HepG2 (cell line): ENCODE measurements around the gene LIME1. TPM values are rescaled to one million over a fixed set of nuclear protein-coding genes. Genes with fewer than 3 reads are reported as not detected.

Experiments
- BORCS8-MEF2B ChIP-seq: sonication (generic); formaldehyde crosslinking; IDR thresholded peaks from 2 replicates; pipeline ENCODE4 v1.8.0; 2022; ENCODE audit warnings: mild to moderate bottlenecking, missing genetic modification reagents
- DR1 ChIP-seq: sonication (generic); formaldehyde crosslinking; IDR thresholded peaks from 2 replicates; pipeline ENCODE4 v1.8.0; 2021; ENCODE audit warnings: mild to moderate bottlenecking, missing genetic modification reagents, inconsistent platforms
- HNRNPH1 ChIP-seq: fragments of 200-400 bp; formaldehyde crosslinking; optimal IDR thresholded peaks from 2 replicates; pipeline ENCODE3; 2017; ENCODE audit warnings: mild to moderate bottlenecking, low read depth, low read length
- HOXA5 ChIP-seq: sonication (generic); formaldehyde crosslinking; IDR thresholded peaks from 2 replicates; pipeline ENCODE4 v1.4.0; 2020; ENCODE audit warnings: missing genetic modification reagents
- NFE2L1 ChIP-seq: sonication (generic); formaldehyde crosslinking; IDR thresholded peaks from 2 replicates; pipeline ENCODE4 v1.4.0; 2020; ENCODE audit warnings: missing genetic modification reagents, mild to moderate bottlenecking, borderline replicate concordance
- NR2F1 ChIP-seq, 2 experiments: fragments of 450-650 bp in 1 of 2; formaldehyde crosslinking in 1 of 2; IDR thresholded peaks; 2 replicates each; pipeline versions ENCODE4 v1.5.0 to v1.6.1; 2016 to 2020; ENCODE audit warnings: mild to moderate bottlenecking in 1 of 2, missing compliant biosample characterization in 1 of 2, missing genetic modification reagents in 1 of 2, moderate library complexity in 1 of 2
- PRDM10 ChIP-seq: sonication (generic); formaldehyde crosslinking; IDR thresholded peaks from 2 replicates; pipeline ENCODE4 v1.4.0; 2020; ENCODE audit warnings: low read depth, missing genetic modification reagents
- TAF15 ChIP-seq: fragments of 200-400 bp; formaldehyde crosslinking; IDR thresholded peaks from one replicate; pipeline ENCODE4 v1.6.1; 2018; ENCODE audit warnings: mild to moderate bottlenecking, low read depth, low read length; ENCODE audit not compliant: poor library complexity, severe bottlenecking
- ZBTB14 ChIP-seq: sonication (generic); formaldehyde crosslinking; IDR thresholded peaks from 2 replicates; pipeline ENCODE4 v1.4.0; 2020; ENCODE audit warnings: missing genetic modification reagents
- ZBTB26 ChIP-seq: IDR thresholded peaks from 2 replicates; pipeline ENCODE4 v1.6.1; 2016; ENCODE audit warnings: missing compliant biosample characterization, missing genetic modification reagents, borderline replicate concordance
- ZNF234 ChIP-seq: sonication (generic); formaldehyde crosslinking; conservative IDR thresholded peaks from 2 replicates; pipeline ENCODE4 v1.5.1; 2020; ENCODE audit warnings: mild to moderate bottlenecking, missing genetic modification reagents
- ZNF343 ChIP-seq: sonication (generic); formaldehyde crosslinking; IDR thresholded peaks from 2 replicates; pipeline ENCODE4 v1.4.0; 2020; ENCODE audit warnings: mild to moderate bottlenecking, missing genetic modification reagents
- ZNF691 ChIP-seq: sonication (generic); formaldehyde crosslinking; IDR thresholded peaks from 2 replicates; pipeline ENCODE4 v1.4.0; 2020; ENCODE audit warnings: missing genetic modification reagents, low read depth, mild to moderate bottlenecking, borderline replicate concordance
- ZNF776 ChIP-seq: sonication (generic); formaldehyde crosslinking; IDR thresholded peaks from 2 replicates; pipeline ENCODE4 v1.4.0; 2020; ENCODE audit warnings: mild to moderate bottlenecking, missing genetic modification reagents
- polyA plus RNA-seq, 8 experiments: library from polyadenylated mRNA; depleted of rRNA in 3 of 8; stranded (reverse) in 7 of 8; unstranded in 1 of 8; fragments of >200 nt; fragmentation: Illumina TruSeq in 4 of 8; extraction: Trizol in 4 of 8; gene quantifications; 2 replicates each; pipeline versions ENCODE4 v1.2.1 to v1.2.3, GENCODE V29; 2011 to 2016; ENCODE audit warnings: low read depth in 4 of 8, missing spikeins in 1 of 8, mixed read lengths in 1 of 8; ENCODE audit not compliant: insufficient read depth in 1 of 8
- total RNA-seq, 5 experiments: library from RNA; depleted of rRNA; stranded (reverse); fragments of >200 nt; fragmentation: Illumina TruSeq; extraction: Trizol; gene quantifications; 2 replicates each; pipeline ENCODE4 v1.2.3, GENCODE V29; 2016; ENCODE audit warnings: low read depth in 1 of 5

Gene LIME1
- total and polyA plus RNA-seq, 2 of the 13 experiments (the other 11 are each of a cell fraction or from before 2014, with no cell fraction given): 13.0 to 61.5 TPM

- no peak for TF ChIP-seq TAF15
- no peak for TF ChIP-seq PRDM10
- no peak for TF ChIP-seq HNRNPH1
- no peak for TF ChIP-seq ZBTB26 (CRISPR knock-in tag)
- TF ChIP-seq HOXA5: no peak
- TF ChIP-seq DR1 (CRISPR knock-in tag): no peak
- no peak for TF ChIP-seq ZBTB14 (CRISPR knock-in tag)
- TF ChIP-seq ZNF691: no peak
- no peak for TF ChIP-seq ZNF343 (CRISPR knock-in tag)
- TF ChIP-seq ZNF234 (CRISPR knock-in tag): no peak
- TF ChIP-seq BORCS8-MEF2B: no peak
- TF ChIP-seq ZNF776 (CRISPR knock-in tag): no peak
- TF ChIP-seq NFE2L1: no peak
- TF ChIP-seq NR2F1 (CRISPR knock-in tag; IDR thresholded peaks at IDR 0.05): no peak; a peak in 1 of 4 replicates
- TF ChIP-seq, all 625 proteins: peak for 141
Measured at GRCh38 chr20:63765082-63765873, 28.8 kb downstream of the LIME1 start (continued).
